Measurements from ENCODE around the gene PDE4B.

The PDE4B gene

DNA sequence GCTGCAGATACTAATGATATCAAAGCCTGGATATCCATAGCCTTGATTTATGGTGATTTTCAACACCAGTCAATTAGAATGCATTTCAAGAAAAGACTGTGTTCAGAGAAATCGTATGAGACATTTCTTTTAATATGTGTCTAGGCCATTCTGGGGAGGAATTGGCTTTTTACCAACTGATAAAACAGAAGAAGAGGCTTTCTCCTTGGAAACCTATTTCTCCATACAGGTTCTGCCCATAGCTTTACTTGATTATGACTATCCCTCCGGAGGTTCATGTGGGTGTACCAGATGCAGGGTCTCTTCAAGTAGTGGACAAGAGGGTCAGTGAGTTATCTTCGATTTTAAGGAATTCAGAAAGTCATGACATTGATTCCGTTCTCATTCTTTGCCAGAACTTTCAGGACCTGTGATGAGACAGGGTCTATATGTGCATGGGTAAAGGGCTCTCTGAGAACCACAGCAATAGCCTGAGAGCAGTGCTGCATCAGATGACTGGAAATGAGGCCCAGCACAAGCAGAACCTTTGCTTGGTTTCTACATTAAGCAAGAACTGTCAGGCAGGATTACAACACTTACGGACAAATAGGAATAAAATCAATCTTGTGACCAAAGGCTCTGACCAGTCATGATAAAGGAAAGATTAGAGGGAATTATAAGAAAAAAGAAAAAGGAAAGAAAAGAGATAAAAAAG, 477.6 kb downstream of the PDE4B start:
- no peak for DNase-seq

DNA sequence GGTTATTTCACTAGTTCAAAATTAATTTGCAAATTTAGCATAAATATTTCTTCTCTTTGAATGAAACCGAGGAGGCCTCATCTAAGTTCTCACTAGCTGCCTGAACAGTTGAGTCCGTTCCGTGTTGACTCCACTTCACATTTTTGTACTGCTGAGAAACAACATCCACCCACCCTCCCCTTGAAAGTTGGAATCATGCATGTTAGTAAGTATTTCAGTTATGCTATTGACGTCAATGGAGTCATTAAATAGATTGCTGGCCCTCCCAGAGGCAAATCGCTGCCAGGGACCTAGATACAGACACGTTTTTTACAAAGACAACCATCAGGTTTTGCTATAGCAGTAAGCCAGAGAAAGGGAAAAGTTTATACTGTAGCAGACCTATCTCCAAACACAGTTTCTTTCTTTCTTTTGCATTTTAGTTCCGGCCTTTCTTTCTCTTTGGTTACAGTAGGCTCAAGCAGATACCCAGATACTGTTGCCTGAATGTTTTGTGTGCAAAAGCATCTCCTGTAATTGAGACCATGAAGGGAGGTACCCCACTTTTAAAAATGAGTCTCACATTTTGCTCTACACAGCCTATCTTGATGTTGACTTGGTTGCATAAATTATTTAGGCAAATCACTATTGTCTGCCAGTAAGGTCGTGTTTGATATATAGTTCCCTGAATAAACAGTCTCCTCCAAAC, 478.7 kb downstream of the PDE4B start:
- DNase-seq: peak in 1 of 5 experiments; percentile 85

DNA sequence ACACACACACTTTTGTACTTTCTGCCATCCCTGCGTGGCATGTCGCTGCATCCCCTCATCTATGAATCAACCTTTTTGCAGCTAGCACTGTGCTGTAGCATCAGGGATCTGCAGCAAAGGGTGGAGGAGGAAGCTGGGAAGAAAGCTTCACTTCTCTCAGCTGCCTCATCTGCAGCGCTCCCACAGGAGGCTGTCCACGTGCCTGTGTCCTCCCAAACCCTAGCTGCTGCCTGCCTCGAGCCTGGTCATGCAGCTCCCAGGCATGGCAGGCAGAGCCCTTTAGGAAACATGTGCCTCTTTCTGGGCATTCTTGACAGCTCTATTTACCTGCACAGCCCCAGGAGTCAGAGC, 479.2 kb downstream of the PDE4B start:
- DNase-seq: no peak

DNA sequence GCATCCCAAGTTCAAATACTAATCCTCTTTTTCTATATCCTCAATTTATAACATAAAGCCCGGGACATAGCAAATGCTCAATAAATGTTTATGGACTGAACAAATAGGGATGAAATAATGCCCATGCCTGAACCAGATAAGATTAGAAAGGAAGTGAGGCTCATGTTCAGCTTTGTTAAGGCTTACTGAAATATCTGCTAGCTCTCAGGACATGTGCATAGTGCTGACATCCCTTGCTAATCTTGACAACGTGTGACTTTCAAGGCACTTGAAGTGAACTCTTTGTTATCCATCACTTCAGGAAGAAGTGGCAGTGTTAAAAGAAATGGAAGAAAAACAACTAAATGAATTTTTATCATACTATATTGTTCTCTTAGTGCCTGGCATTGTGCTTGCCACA, 481.0 kb downstream of the PDE4B start:
- DNase-seq: no peak

DNA sequence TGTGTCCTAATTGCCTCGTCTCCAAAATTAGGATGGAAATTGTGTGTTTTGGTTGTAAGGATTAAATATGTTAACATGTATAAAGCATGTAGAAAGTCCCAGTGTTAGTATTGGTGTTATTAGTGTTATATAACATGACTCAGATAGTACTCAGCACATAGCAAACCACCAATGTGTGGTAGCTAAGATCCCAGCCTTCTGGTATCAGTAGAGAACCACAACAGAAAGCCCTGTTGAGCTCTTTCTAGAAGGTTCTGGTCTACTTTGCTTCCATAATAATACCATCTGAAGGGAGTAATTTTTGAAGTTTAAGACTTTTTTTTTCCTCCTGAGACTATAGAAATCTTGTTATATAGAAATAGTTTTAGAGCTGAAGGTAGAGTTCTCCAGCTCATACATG, 481.9 kb downstream of the PDE4B start:
- peak in 2 of 5 experiments; percentile 33 to 78 for DNase-seq

DNA sequence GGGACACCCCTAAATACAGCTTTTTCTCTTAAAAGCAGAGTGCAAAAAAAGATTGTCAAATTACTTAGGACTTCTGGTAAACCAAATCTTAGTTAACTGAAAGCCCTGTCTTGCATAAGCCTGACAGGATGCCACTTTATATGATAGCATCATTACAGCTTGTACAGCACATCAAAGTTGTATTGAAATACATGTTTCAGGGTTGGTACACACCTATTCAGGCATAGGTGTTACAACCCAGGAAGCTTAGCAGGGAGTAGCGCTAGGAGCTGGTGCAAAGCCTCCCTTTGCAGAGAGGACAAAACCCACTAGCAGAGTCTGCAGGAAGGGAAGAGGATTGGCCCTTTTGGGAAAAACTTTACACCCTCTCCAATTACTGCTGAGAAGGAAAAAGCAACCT, 482.4 kb downstream of the PDE4B start:
- peak in 2 of 5 experiments; percentile 64 to 87 for DNase-seq

DNA sequence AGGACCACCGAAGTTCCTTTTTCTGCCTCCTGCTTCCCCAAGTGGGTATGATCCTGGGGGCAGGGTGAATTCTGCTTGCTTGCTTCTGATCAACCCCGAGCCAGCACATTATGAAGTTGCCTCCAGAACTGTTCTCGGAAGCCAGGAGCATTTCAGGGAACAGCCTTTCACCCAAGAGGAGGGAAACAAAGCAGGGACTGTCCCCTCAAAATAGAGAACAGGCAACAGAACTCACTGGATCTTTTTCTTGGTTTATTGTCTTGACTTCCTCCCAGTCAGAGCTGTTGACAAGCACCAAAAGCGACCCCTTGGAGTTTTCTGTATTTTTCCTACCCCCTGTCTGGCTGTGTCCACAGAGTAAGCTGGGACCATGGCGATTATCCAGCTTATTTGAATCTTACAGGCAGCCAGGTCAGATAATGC, 482.9 kb downstream of the PDE4B start:
- DNase-seq: no peak

DNA sequence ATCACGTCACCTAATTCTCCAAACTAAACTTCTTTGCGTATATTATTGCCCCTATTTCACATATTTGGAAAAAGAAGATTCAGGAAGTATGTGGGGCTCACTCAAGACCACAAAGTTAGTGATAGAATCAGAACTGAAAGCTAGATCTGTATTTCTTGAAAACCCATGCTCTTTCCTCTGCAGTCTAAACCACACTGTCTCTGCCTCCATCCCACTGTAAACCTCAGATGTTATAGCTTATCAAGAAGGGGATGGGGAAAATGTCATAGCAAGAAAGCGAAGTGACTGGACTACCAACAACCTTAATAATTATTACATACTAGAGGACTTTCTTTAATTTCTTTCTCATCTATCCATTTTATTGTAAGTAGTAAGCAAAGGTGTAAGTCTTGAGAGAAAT, 483.5 kb downstream of the PDE4B start:
- DNase-seq: peak in 2 of 5 experiments; percentile 60 to 90

DNA sequence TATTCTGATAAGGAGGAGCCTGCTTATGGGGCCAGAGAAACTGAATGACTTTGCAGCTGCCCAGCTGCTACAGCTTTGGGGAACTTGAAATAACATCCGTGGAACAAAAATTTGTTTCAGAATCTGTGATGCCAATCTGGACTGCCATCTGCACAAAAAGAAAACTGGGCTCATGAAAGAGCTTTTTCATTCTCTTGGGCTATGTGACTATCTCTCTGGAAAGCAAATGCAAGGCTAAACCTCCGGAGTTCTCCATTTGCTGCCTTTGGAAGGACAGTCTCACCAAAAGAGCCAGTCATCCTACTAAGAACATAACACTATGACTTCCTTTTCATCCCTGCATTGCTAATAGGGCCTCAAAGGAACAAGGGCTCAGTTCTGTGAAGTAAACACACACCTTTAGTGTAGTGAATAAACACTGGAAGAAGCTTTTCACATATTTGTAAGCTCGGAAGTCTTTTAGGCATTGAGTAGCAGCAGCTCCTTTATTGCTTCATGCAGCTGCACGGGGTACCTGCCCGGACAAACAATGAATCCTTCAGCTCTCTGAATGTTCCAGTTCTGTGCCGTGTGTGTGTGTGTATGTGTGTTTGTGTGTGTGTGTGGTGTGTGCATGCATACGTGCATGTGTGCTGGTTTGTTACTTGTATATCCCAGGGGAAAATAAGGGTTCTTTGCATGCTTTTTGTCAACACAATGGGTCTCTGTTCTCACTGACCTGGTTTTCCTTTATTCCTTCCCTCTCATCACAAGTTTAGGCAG, 485.7 kb downstream of the PDE4B start:
- DNase-seq: no peak

DNA sequence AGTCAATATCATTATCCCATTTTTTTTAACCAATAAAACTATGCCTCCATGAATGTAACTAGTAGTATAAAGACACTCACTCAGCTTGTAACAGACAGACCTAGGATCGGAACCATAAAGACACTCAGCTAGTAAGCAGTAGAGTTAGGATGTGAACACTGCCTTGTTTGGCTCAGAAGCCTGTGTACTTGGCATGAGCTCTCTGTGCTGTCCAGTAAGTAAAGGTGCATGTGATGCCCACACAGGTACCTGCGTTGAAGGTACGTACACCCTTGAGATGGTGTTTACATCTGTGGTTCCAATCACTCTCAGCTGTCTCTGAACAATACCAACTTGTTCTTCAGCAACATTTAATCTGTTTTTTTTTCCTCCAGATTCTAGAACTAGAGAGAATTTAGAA, 489.1 kb downstream of the PDE4B start:
- DNase-seq: no peak

DNA sequence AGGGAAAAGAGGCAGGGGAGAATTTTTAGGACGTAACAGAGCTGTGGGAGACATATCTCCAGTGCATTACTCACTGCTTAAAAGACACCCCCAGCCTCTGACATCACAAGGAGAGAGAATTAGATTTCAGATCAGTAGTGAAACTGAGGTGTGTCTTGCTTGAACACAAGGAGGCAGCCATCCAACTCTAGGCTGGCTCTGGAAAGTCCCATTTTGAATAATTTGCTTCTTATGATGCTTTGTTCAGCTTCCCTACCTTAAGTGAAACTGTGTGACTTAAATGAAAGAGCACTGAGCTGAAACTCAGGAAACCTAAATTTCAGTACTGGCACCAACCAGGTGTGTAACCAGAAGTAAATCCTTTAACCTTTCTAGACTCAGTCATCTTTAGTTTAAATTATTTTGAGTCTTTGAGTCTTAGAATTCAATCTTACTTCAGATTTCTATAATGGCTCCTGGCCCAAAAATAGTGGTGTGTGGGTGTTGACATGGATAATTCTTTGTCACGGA, 489.7 kb downstream of the PDE4B start:
- peak in 4 of 5 experiments; percentile 31 to 93 (median 56) for DNase-seq

DNA sequence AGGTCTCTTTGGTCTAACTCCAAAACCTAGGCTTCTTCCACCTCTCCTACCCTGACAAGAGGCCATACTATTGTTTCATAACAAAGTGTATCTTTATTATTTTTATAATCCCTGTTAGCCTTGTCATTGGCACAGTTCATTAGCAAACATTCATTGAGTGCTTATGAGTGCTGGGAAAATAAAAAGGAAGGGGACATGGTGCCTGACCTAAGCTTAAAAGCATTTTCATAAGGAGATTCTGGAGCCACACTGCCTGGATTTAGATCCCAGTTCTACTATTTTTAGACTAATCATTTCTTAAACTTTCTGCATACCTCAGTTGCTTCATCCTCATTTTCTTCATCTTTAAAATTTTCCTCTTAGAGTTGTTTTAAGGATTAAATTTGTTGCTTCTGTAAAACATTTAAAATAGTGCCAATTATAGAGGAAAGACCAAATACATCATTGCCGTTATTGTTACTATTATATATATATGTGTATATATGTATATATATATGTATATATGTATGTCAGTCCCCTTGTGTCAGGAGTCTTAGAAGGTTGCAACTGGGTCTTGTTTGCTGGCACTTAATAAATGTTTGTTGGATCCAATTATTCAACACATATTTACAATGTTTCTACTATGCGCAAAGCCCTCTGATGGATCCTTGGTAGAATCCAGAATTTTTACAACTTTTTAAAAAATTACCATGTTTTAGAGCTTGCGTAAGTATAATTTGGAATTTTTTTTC, 490.4 kb downstream of the PDE4B start:
- no peak for DNase-seq

DNA sequence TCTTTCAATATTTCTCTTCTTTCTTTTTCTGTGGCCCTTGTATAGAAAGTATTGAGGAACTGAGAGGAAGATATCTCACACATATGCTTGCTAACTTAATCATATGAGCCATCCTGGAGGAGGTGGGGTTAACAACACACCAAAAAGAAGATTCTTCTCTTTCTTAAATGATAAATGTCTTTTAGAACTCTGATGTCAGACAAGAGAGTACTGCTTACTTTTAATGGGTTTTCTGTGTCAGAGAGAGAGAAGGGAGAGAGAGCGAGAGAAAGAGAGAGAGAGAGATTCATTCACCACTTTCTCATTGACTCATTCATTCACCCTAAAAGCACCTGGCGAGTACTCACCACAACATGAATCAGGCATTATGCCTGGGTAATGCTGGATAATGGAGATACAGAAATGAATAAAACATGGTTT, 490.9 kb downstream of the PDE4B start:
- DNase-seq: peak in 1 of 5 experiments; percentile 90

DNA sequence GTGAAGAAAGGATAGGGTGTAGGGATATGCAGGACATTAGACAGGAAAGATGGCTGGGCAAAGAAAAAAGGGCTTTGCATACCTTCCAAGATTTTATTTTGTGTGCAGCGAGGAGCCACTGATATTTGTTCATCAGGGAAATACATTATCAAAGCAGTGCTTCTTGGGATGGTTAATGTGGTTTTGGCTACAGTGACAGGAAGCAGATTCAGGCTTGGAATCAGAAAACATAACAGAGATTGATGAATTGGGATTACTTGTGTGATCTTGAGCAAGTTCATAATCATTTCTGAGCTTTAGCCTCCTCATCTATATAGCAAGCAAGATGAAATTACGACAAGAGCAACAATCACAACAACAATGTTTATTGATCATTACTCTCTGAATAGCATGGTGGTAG, 492.1 kb downstream of the PDE4B start:
- DNase-seq: no peak

DNA sequence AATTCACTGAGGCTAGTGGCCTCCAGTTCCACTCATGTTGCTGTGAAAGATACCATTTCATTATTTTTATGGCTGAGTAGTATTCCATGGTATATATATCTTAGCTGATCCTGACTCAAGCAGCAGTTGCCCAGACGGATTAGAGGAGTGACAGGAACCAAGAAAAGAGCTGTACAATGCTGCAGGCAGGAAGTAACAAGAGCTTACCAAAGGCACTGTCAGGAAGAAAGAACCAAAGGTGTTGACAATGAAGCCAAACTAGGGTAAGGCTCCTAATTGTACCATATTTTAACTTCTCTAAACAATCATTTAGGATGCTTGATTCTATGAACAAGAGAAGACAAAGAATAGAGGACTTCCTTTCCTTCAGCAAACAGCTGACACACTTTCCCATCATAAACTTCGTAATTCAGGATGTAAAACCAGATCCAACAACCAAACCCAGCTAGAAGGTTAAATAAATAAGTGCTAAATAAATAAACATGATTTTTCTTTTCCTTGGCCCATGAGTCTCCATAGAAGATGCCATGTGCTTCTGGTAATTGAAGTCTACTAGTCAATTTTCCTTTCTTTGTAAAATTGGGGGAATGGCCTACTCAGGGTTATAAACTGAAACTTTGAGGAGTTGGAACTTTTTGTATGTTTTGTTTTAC, 493.0 kb downstream of the PDE4B start:
- DNase-seq: peak in 1 of 5 experiments; percentile 30

DNA sequence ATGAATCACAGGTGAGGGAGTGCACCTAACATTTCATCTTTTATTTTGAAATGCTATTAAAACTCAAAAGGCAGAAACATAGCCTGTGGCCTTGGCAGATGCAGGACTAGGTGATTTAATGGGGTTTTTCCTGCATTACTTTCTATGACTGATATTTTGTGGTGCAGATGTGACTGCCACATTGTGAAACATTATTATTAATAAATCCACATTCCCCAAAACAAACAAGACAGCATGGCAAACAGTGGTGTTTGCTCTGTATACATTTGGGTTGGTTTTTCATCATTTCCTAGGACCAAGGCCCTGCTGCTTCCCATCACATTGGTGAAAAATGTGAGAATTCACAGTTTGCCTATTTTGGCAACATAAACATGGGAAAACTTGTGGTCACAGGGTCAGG, 493.6 kb downstream of the PDE4B start:
- no peak for DNase-seq

DNA sequence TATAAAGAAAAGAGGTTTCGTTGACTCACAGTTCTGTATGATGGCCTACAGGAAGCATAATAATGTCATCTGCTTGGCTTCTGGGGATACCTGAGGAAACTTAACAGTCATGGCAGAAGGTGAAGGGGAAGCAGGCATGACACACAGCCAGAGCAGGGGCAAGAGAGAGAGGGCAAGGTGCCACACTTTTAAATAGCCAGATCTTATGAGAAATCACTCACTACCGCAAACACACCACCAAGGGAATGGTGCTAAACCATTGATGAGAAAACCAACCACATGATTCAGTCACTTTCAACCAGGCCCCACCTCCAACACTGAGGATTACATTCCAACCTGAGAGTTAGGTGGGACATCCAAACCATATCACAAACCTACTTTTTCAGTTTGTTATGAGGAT, 495.4 kb downstream of the PDE4B start:
- DNase-seq: no peak

DNA sequence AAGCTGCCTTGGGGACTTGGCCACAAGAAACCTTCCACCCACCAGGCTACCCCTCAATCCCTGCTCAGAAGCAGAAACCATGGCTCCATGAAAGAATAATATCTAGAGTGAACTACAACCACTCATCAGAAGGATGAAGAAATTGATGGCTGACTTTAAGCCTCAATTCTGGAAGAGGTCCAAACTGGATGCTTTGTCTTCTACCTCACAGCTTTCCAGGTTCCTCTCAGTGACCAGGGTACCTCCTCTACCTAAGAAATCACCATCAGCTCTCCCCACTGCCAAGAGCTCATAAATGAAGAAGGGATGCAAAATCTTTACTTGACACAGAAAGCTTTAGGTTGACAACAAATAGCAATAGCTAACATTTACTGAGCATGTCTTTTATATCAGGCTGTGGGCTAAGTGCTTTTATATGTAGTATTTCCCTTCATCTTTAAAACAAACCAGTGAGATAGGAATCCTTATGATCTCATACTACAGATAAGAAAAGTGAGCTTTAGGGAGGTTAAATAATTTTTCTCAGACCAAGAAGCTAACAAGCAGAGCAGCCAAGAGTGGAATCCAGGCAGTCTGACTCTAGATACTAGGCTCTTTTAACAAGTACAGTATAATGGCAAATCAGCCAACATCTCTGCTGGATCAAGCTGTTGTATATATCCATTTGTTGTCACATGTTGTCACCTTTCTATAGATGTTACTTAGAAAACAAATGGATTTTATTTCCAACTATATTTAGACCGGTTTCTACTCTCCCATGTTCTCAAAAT, 498.3 kb downstream of the PDE4B start:
- no peak for DNase-seq

DNA sequence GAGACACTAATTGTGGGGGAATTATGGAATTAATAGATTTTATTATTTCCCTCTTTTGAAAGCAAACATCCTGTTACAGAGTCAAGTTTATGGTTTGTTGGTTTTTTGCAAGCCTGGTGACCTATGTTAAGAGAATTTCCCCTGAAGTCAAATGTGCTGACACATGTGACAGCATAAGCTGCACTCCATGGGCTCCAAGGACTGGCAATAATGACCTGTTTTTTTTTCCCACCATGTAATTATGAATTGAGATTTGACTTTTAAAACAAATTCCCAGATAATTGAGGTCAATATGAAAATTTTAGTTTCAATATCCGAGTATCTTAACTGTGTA, 498.8 kb downstream of the PDE4B start:
- peak in 1 of 5 experiments; percentile 59 for DNase-seq

DNA sequence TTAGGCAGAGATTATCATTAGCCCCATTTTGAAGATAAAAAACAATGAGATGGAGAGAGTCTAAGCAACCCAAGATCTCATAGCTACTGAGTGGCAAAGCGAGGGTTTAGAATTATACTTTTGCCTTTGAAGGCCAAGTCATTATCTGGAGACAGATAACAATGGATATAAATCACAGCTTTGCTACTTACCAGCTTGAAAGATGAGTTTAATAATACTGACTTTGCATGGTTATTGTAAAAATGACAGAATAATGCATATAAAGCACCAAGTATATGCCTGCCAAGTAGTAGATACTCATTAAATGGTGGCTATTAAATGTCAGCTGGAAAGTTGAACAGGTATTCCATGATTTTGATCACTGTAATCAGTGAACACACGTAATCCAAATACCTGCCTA, 499.6 kb downstream of the PDE4B start:
- no peak for DNase-seq

DNA sequence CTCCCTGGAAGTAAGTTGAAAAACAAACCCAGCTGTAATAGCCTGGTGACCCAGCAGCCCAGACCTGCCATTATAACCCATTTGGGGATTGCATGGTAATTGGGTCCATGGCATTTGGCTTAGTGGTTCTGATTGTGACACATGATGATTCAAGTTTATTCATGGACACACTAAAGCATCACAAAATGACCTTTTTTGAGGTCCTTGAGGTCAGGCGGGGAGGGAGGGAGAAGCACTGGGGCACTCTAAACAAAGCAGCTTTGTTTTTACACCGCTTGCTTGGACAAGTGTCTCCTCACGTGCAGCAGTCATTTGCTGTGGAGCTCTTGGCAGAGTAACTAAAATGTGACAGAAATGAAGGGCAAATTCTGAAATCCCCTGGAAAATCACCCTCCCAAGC, 500.2 kb downstream of the PDE4B start:
- no peak for DNase-seq

All from T-helper 2 cell (primary cell).